Hepatocyte (in vitro differentiated cells): ENCODE measurements around the gene RSRC2. TPM values are rescaled to one million over a fixed set of nuclear protein-coding genes. Genes with fewer than 3 reads are reported as not detected.

ENCODE experiments used
- DNase-seq: peaks from one replicate; pipeline ENCODE4 v3.0.0-alpha.2; 2016; ENCODE audit warnings: low spot score
- H2AFZ ChIP-seq: fragments of 200-600 bp; sonication (generic); 2 replicates; pipeline ENCODE4 v1.6.0; 2016; ENCODE audit warnings: antibody characterized with exemption, mild to moderate bottlenecking
- H3K27ac ChIP-seq: fragments of 200-600 bp; sonication (generic); 2 replicates; pipeline ENCODE4 v1.5.1; 2016; ENCODE audit warnings: mild to moderate bottlenecking
- H3K27me3 ChIP-seq: fragments of 200-600 bp; sonication (generic); 2 replicates; pipeline ENCODE4 v1.6.1; 2016
- H3K36me3 ChIP-seq: fragments of 200-600 bp; sonication (generic); replicated peaks from 2 replicates; pipeline ENCODE4 v1.5.1; 2016; ENCODE audit warnings: low read depth; ENCODE audit not compliant: insufficient read depth
- H3K4me1 ChIP-seq: fragments of 200-600 bp; sonication (generic); 2 replicates; pipeline ENCODE4 v1.5.1; 2016; ENCODE audit warnings: mild to moderate bottlenecking, moderate library complexity; ENCODE audit not compliant: insufficient read depth
- H3K4me2 ChIP-seq: fragments of 200-600 bp; sonication (generic); 2 replicates; pipeline ENCODE4 v1.6.0; 2016
- H3K4me3 ChIP-seq: fragments of 200-600 bp; sonication (generic); 2 replicates; pipeline ENCODE4 v1.5.1; 2016; ENCODE audit warnings: mild to moderate bottlenecking
- H3K79me2 ChIP-seq: fragments of 200-600 bp; sonication (generic); 2 replicates; pipeline ENCODE4 v1.6.0; 2017; ENCODE audit warnings: mild to moderate bottlenecking
- H3K9me2 ChIP-seq: fragments of 200-600 bp; sonication (generic); replicated peaks from 2 replicates; pipeline ENCODE4 v1.6.0; 2017; ENCODE audit warnings: mild to moderate bottlenecking; ENCODE audit not compliant: insufficient read depth
- H3K9me3 ChIP-seq: fragments of 200-600 bp; sonication (generic); 2 replicates; pipeline ENCODE4 v1.5.1; 2016; ENCODE audit warnings: low read depth, mild to moderate bottlenecking
- H4K20me1 ChIP-seq: fragments of 200-600 bp; sonication (generic); 2 replicates; pipeline ENCODE4 v1.6.0; 2016; ENCODE audit warnings: mild to moderate bottlenecking; ENCODE audit not compliant: insufficient read depth, poor library complexity, severe bottlenecking
- EZH2 ChIP-seq: fragments of 200-600 bp; sonication (generic); IDR thresholded peaks from 2 replicates; pipeline ENCODE4 v1.6.1; 2016; ENCODE audit warnings: antibody characterized with exemption, mild to moderate bottlenecking, borderline replicate concordance
- EZH2phosphoT487 ChIP-seq: fragments of 200-600 bp; sonication (generic); IDR thresholded peaks from one replicate; pipeline ENCODE4 v1.6.1; 2018; ENCODE audit warnings: antibody characterized with exemption, mild to moderate bottlenecking, low read depth, moderate library complexity; ENCODE audit not compliant: unreplicated experiment, severe bottlenecking
- WGBS: methylation state at CpG from one replicate; pipeline ENCODE4 v1.1.6; 2016; ENCODE audit warnings: low lambda C conversion rate; ENCODE audit errors: missing lambda C conversion rate; 5-methylcytosine and 5-hydroxymethylcytosine counted together
- polyA plus RNA-seq: library from polyadenylated mRNA; unstranded; fragments of >200 nt; fragmentation: Nextera tagmentation; extraction: Ambion mirVana; gene quantifications from 2 replicates; pipeline ENCODE4 v1.2.1, GENCODE V29; 2016
- total RNA-seq: library from RNA; depleted of rRNA; stranded (reverse); fragments of >200 nt; gene quantifications from 2 replicates; pipeline ENCODE4 v1.2.3, GENCODE V29; 2014
- TF ChIP-seq, protein P1 (sequence below): fragments of 200-600 bp; sonication (generic); IDR thresholded peaks from 2 replicates; pipeline ENCODE4 v1.5.1; 2016; ENCODE audit warnings: antibody characterized with exemption, mild to moderate bottlenecking; ENCODE audit not compliant: poor library complexity

Gene RSRC2
- total and polyA plus RNA-seq, 2 experiments from 2014 or later = 53.6 to 90.9 TPM

DNA sequence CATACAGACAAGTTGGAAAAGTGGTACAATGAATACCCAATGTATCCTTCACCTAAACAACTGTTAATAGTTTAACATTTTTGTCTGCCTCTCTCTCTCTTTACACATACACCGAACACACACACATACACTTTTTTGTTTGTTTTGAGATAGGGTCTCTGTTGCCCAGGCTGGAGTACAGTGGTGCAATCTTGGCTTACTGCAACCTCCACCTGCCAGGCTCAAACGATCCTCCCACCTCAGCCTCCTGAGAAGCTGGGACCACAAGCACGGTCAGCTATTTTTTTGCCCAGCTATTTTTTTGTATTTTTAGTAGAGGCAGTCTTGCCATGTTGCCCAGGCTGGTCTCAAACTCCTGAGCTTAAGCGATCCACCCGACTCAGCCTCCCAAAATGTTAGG lies 42.8 kb downstream of the RSRC2 start:
- TF ChIP-seq EZH2 (no peak), EZH2phosphoT487 (no peak)
- TF ChIP-seq, protein P1, sequence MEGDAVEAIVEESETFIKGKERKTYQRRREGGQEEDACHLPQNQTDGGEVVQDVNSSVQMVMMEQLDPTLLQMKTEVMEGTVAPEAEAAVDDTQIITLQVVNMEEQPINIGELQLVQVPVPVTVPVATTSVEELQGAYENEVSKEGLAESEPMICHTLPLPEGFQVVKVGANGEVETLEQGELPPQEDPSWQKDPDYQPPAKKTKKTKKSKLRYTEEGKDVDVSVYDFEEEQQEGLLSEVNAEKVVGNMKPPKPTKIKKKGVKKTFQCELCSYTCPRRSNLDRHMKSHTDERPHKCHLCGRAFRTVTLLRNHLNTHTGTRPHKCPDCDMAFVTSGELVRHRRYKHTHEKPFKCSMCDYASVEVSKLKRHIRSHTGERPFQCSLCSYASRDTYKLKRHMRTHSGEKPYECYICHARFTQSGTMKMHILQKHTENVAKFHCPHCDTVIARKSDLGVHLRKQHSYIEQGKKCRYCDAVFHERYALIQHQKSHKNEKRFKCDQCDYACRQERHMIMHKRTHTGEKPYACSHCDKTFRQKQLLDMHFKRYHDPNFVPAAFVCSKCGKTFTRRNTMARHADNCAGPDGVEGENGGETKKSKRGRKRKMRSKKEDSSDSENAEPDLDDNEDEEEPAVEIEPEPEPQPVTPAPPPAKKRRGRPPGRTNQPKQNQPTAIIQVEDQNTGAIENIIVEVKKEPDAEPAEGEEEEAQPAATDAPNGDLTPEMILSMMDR = no peak
- Histone ChIP-seq H3K9me2 (no peaks in the 10 kb centered on the region), H3K4me3 (no peak overlapping the region), H3K4me1 (no peaks in the 10 kb centered on the region), H3K79me2 (peaks cover 2% of the 10 kb centered on the region), H4K20me1 (no peaks in the 10 kb centered on the region), H3K36me3 (no peaks in the 10 kb centered on the region), H2AFZ (no peak overlapping the region), H3K4me2 (no peak overlapping the region), H3K27ac (no peak overlapping the region), H3K27me3 (no peaks in the 10 kb centered on the region), H3K9me3 (no peaks in the 10 kb centered on the region)
- no peak for DNase-seq
- 88% methylated on average over 5 of the region's 5 CpGs for WGBS

DNA sequence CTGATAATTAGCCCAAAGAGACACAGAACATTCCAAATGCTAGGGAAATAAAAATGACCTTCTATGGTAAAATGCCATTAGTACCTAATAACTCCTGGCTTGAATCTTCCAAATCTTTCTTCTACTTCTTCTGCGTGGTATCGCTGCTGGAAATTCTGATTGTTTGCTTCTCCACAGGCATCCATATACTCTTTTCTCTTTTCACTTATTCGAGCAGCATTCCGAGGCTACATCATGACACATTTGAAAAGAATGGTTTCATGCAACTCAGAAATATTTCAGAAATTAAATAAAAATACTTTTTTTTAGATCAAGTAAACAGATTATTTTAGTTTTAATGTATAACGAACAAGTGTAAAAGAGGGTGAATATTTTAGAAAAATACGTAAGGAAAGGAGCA lies 44.9 kb downstream of the RSRC2 start:
- Histone ChIP-seq H3K27me3 (no peaks in the 10 kb centered on the region), H3K4me2 (no peak overlapping the region), H3K9me3 (no peaks in the 10 kb centered on the region), H3K36me3 (no peaks in the 10 kb centered on the region), H3K79me2 (peaks cover under 1% of the 10 kb centered on the region), H3K9me2 (no peaks in the 10 kb centered on the region), H3K27ac (no peak overlapping the region), H4K20me1 (no peaks in the 10 kb centered on the region), H3K4me3 (no peak overlapping the region), H3K4me1 (no peaks in the 10 kb centered on the region), H2AFZ (no peak overlapping the region)
- WGBS = 97% methylated on average over 6 of the region's 6 CpGs
- TF ChIP-seq EZH2phosphoT487 = no peak
- no peak for TF ChIP-seq EZH2
- TF ChIP-seq, protein P1 = no peak
- no peak for DNase-seq

DNA sequence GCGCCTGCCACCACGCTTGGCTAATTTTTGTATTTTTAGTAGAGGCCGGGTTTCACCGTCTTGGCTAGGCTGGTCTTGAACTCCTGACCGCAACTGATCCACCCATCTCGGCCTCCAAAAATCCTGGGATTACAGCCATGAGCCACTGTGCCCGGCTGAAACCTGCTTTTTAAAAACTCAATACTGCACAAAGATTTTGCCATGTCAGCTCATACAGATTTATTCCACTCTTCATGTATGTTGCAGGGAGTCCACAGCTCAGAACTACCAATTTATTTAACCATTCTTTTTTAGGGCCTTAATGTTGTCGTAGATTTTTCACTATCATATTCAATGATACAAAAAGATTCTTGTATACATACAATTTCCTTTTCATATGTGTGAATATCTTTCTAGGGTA lies 46.0 kb downstream of the RSRC2 start:
- Histone ChIP-seq H3K4me1 (no peaks in the 10 kb centered on the region), H3K36me3 (no peaks in the 10 kb centered on the region), H4K20me1 (no peaks in the 10 kb centered on the region), H3K27me3 (no peaks in the 10 kb centered on the region), H3K4me3 (no peak overlapping the region), H3K9me3 (no peaks in the 10 kb centered on the region), H3K79me2 (no peaks in the 10 kb centered on the region), H3K4me2 (no peak overlapping the region), H3K9me2 (no peaks in the 10 kb centered on the region), H2AFZ (no peak overlapping the region), H3K27ac (no peak overlapping the region)
- TF ChIP-seq EZH2 (no peak), EZH2phosphoT487 (no peak)
- TF ChIP-seq, protein P1 = no peak
- DNase-seq = no peak
- WGBS = 97% methylated on average over 8 of the region's 8 CpGs

DNA sequence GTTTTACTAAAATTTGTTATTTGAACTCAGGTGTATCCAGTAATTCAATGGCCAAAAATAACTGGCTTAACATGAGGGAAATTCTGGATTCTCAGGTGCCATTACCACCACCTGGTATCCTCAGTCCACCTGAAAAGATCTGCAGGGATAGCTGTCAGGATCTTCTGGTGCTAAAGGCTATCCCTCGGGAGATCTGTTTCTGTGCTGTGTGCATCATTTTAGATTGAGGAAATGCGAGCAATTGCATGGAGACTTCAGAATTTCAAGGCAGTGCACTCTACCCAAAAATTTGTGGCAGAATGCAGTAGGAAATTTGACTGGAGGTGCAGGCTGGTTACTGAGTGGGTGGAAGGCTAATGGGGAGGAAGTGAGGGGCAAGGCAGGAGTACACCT lies 52.4 kb downstream of the RSRC2 start:
- DNase-seq = no peak
- no peaks in the 10 kb centered on the region for H3K9me2 ChIP-seq
- no peak overlapping the region for H3K4me2 ChIP-seq
- H2AFZ ChIP-seq = no peak overlapping the region
- no peaks in the 10 kb centered on the region for H3K36me3 ChIP-seq
- H3K9me3 ChIP-seq = no peaks in the 10 kb centered on the region
- no peaks in the 10 kb centered on the region for H3K27me3 ChIP-seq
- no peaks in the 10 kb centered on the region for H4K20me1 ChIP-seq
- TF ChIP-seq, protein P1 = no peak
- no peak for TF ChIP-seq EZH2
- TF ChIP-seq EZH2phosphoT487 = no peak
- peaks cover 6% of the 10 kb centered on the region for H3K4me1 ChIP-seq
- 98% methylated on average over 2 of the region's 2 CpGs for WGBS
- H3K4me3 ChIP-seq = no peak overlapping the region
- no peaks in the 10 kb centered on the region for H3K79me2 ChIP-seq
- no peak overlapping the region for H3K27ac ChIP-seq
